ENCODE data around the gene CENPN. TPM values are rescaled to one million over a fixed set of nuclear protein-coding genes. Genes with fewer than 3 reads are reported as not detected.

Gene CENPN
- total RNA-seq, 6 experiments from 2014 or later: 32.3 to 52.3 (median 50.8) TPM

GRCh38 chr16:81008505-81008789 is 1.4 kb downstream of the CENPN start:
- no peaks in the 10 kb centered on the region for H3K9me3 Mint-ChIP-seq
- peaks cover 52% of the 10 kb centered on the region for H3K4me1 Mint-ChIP-seq (ENCODE audit: low read depth)
- peaks cover 24% of the 10 kb centered on the region; the same call in 1 of the 2 replicates for H3K36me3 Mint-ChIP-seq (ENCODE audit: low read depth)
- peaks cover 3% of the 10 kb centered on the region for H3K27me3 Mint-ChIP-seq (ENCODE audit: insufficient read depth)
- peak overlapping the region; percentile 93 for H3K4me3 Mint-ChIP-seq
- no peak for DNase-seq
- TF ChIP-seq CTCF (IDR thresholded peaks at IDR 0.05): no peak
- H3K27ac Mint-ChIP-seq: peak overlapping the region; percentile 100

- peaks cover 1% of the 10 kb centered on the region for H3K27me3 Mint-ChIP-seq (ENCODE audit: insufficient read depth)
- DNase-seq: no peak
- TF ChIP-seq CTCF (IDR thresholded peaks at IDR 0.05): no peak
- peaks cover 24% of the 10 kb centered on the region for H3K4me1 Mint-ChIP-seq (ENCODE audit: low read depth)
- H3K9me3 Mint-ChIP-seq: no peaks in the 10 kb centered on the region
- H3K27ac Mint-ChIP-seq: no peak overlapping the region
- H3K36me3 Mint-ChIP-seq (ENCODE audit: low read depth): peaks cover 21% of the 10 kb centered on the region; the same call in 1 of the 2 replicates
- no peak overlapping the region for H3K4me3 Mint-ChIP-seq
These were observed 6.0 kb downstream of the CENPN start for GRCh38 chr16:81012974-81013373.

GRCh38 chr16:81014672-81015071 is 7.7 kb downstream of the CENPN start:
- Mint-ChIP-seq H3K36me3 (ENCODE audit: low read depth) (peaks cover 26% of the 10 kb centered on the region), H3K27me3 (ENCODE audit: insufficient read depth) (peaks cover 1% of the 10 kb centered on the region), H3K27ac (no peak overlapping the region), H3K4me3 (no peak overlapping the region), H3K4me1 (ENCODE audit: low read depth) (peaks cover 7% of the 10 kb centered on the region), H3K9me3 (no peaks in the 10 kb centered on the region)
- no peak for DNase-seq
- TF ChIP-seq CTCF (IDR thresholded peaks at IDR 0.05): no peak

- H3K36me3 Mint-ChIP-seq (ENCODE audit: low read depth): peaks cover 17% of the 10 kb centered on the region
- TF ChIP-seq CTCF (IDR thresholded peaks at IDR 0.05): no peak
These were observed 11.5 kb downstream of the CENPN start for GRCh38 chr16:81018496-81018895.

GRCh38 chr16:81026429-81026828 is 19.4 kb downstream of the CENPN start:
- H3K27ac Mint-ChIP-seq: no peak overlapping the region
- no peak for DNase-seq
- H3K9me3 Mint-ChIP-seq: no peaks in the 10 kb centered on the region
- H3K4me1 Mint-ChIP-seq (ENCODE audit: low read depth): no peaks in the 10 kb centered on the region
- no peaks in the 10 kb centered on the region for H3K27me3 Mint-ChIP-seq (ENCODE audit: insufficient read depth)
- peaks cover 24% of the 10 kb centered on the region; the same call in 1 of the 2 replicates for H3K36me3 Mint-ChIP-seq (ENCODE audit: low read depth)
- TF ChIP-seq CTCF (IDR thresholded peaks at IDR 0.05): no peak
- H3K4me3 Mint-ChIP-seq: no peak overlapping the region

More at GRCh38 chr16:81018496-81018895, 11.5 kb downstream of the CENPN start:
- Mint-ChIP-seq H3K9me3 (no peaks in the 10 kb centered on the region), H3K4me3 (no peak overlapping the region), H3K27me3 (ENCODE audit: insufficient read depth) (peaks cover 1% of the 10 kb centered on the region; the same call in 1 of the 2 replicates), H3K27ac (no peak overlapping the region), H3K4me1 (ENCODE audit: low read depth) (no peaks in the 10 kb centered on the region)
- no peak for DNase-seq

Data from HFFc6 (cell line).